CD4-positive, alpha-beta T cell (primary cell): ENCODE results near the gene XG. TPM values are rescaled to one million over a fixed set of nuclear protein-coding genes. Genes with fewer than 3 reads are reported as not detected.
"Not testable (repeated sequence)": the region's sequence is repeated elsewhere in the genome, so short reads cannot be mapped to it uniquely, and the experiment has no call there.

Source experiments
- ATAC-seq: fragments of 200-7000 bp; cut with Tn5 transposase; one replicate; pipeline ENCODE4 v1.10.0; 2022; ENCODE audit warnings: mild to moderate bottlenecking; ENCODE audit not compliant: poor library complexity
- CTCF ChIA-PET: fragments of 350-600 bp; sonication (Branson Sonifier 250); formaldehyde crosslinking; loops from one replicate; lab custom pipeline; 2021; ENCODE audit warnings: antibody characterized with exemption, inconsistent platforms; lab: Charles Lee
- POLR2A ChIA-PET: fragments of 350-600 bp; sonication (Branson Sonifier 250); formaldehyde crosslinking; loops from one replicate; lab custom pipeline; 2021; ENCODE audit warnings: antibody characterized with exemption, inconsistent platforms; lab: Charles Lee
- DNase-seq, 14 experiments: peaks; one replicate each; pipeline ENCODE4 v3.0.0-alpha.2; 2013 to 2020; ENCODE audit warnings: mixed read lengths in 2 of 14
- H3K27ac ChIP-seq, 2 donors: one replicate each; pipeline versions ENCODE4 v1.5.1 to v1.7.0; 2013; ENCODE audit warnings: low read length in 2 of 2, low read depth in 1 of 2, mild to moderate bottlenecking in 1 of 2
- H3K27me3 ChIP-seq, 2 experiments: 1 replicate in 1 of 2; 2 replicates in 1 of 2; pipeline versions ENCODE4 v1.6.1 to v1.7.0; 2013; ENCODE audit warnings: low read length in 2 of 2, control low read depth in 1 of 2, mild to moderate bottlenecking in 1 of 2, moderate library complexity in 1 of 2; ENCODE audit not compliant: insufficient read depth in 2 of 2, control insufficient read depth in 1 of 2
- H3K36me3 ChIP-seq: one replicate; pipeline ENCODE4 v1.6.1; 2013; ENCODE audit warnings: low read length, control low read depth; ENCODE audit not compliant: insufficient read depth
- H3K4me1 ChIP-seq: one replicate; pipeline ENCODE4 v1.6.1; 2013; ENCODE audit warnings: low read length, control low read depth; ENCODE audit not compliant: insufficient read depth
- H3K4me3 ChIP-seq: one replicate; pipeline ENCODE4 v1.5.1; 2013; ENCODE audit warnings: mild to moderate bottlenecking, low read length, moderate library complexity
- H3K9me3 ChIP-seq, 2 experiments: 1 replicate in 1 of 2; 2 replicates in 1 of 2; pipeline versions ENCODE4 v1.6.1 to v1.7.0; 2013; ENCODE audit warnings: low read length in 2 of 2, mild to moderate bottlenecking in 2 of 2, control low read depth in 1 of 2, moderate library complexity in 1 of 2; ENCODE audit not compliant: control insufficient read depth in 1 of 2, insufficient read depth in 1 of 2
- H3K27ac Mint-ChIP-seq: one replicate; pipeline ENCODE4 v1.8.0; 2020; ENCODE audit warnings: mixed read lengths
- H3K27me3 Mint-ChIP-seq: one replicate; pipeline ENCODE4 v1.8.0; 2021; ENCODE audit warnings: mixed read lengths
- H3K36me3 Mint-ChIP-seq: one replicate; pipeline ENCODE4 v1.8.0; 2021; ENCODE audit warnings: low read depth, mixed read lengths
- H3K4me1 Mint-ChIP-seq: one replicate; pipeline ENCODE4 v1.8.0; 2021; ENCODE audit warnings: low read depth, mixed read lengths
- H3K4me3 Mint-ChIP-seq: one replicate; pipeline ENCODE4 v1.8.0; 2020; ENCODE audit warnings: mild to moderate bottlenecking, mixed read lengths
- H3K9me3 Mint-ChIP-seq: one replicate; pipeline ENCODE4 v1.8.0; 2020; ENCODE audit warnings: mixed read lengths
- intact Hi-C, 2 experiments: fragments of 100-400 bp; cut with DNase I in 1 of 2; cut with micrococcal nuclease in 1 of 2; formaldehyde crosslinking; loops; one replicate each; pipeline versions ENCODE4 v1.15.1 to v1.9.0; 2023 to 2025; cut with DNase I, micrococcal nuclease
- total RNA-seq, 174 experiments: library from RNA in 2 of 174; stranded (reverse) in 2 of 174; gene quantifications; one replicate each; pipeline ENCODE4 v1.2.3 and lab custom pipeline; 2021 to 2026
- TF ChIP-seq, protein P1 (sequence below): fragments of 200-600 bp; IDR thresholded peaks from one replicate; pipeline ENCODE4 v1.8.0; 2022; ENCODE audit warnings: antibody characterized with exemption, mild to moderate bottlenecking

XG gene
- total RNA-seq, 2 experiments from 2014 or later: not detected

GRCh38 chrX:2793752-2794151 is 41.9 kb downstream of the XG start:
- ChIA-PET CTCF (no interaction called here), POLR2A (no interaction called here)
- H3K4me1 ChIP-seq: no peaks in the 10 kb centered on the region
- DNase-seq: no peak
- H3K36me3 Mint-ChIP-seq: no peaks in the 10 kb centered on the region
- H3K4me3 Mint-ChIP-seq: no peak overlapping the region
- H3K4me3 ChIP-seq: no peak overlapping the region
- intact Hi-C loops: no loop called here
- no peaks in the 10 kb centered on the region for H3K27me3 Mint-ChIP-seq
- TF ChIP-seq, protein P1, sequence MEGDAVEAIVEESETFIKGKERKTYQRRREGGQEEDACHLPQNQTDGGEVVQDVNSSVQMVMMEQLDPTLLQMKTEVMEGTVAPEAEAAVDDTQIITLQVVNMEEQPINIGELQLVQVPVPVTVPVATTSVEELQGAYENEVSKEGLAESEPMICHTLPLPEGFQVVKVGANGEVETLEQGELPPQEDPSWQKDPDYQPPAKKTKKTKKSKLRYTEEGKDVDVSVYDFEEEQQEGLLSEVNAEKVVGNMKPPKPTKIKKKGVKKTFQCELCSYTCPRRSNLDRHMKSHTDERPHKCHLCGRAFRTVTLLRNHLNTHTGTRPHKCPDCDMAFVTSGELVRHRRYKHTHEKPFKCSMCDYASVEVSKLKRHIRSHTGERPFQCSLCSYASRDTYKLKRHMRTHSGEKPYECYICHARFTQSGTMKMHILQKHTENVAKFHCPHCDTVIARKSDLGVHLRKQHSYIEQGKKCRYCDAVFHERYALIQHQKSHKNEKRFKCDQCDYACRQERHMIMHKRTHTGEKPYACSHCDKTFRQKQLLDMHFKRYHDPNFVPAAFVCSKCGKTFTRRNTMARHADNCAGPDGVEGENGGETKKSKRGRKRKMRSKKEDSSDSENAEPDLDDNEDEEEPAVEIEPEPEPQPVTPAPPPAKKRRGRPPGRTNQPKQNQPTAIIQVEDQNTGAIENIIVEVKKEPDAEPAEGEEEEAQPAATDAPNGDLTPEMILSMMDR: no peak
- ATAC-seq: no peak
- H3K4me1 Mint-ChIP-seq: no peaks in the 10 kb centered on the region
- H3K36me3 ChIP-seq: no peaks in the 10 kb centered on the region
- H3K9me3 ChIP-seq: no peaks in the 10 kb centered on the region
- H3K27ac Mint-ChIP-seq: no peak overlapping the region
- H3K27me3 ChIP-seq: no peaks in the 10 kb centered on the region
- H3K27ac ChIP-seq: no peak overlapping the region
- no peaks in the 10 kb centered on the region for H3K9me3 Mint-ChIP-seq

DNA sequence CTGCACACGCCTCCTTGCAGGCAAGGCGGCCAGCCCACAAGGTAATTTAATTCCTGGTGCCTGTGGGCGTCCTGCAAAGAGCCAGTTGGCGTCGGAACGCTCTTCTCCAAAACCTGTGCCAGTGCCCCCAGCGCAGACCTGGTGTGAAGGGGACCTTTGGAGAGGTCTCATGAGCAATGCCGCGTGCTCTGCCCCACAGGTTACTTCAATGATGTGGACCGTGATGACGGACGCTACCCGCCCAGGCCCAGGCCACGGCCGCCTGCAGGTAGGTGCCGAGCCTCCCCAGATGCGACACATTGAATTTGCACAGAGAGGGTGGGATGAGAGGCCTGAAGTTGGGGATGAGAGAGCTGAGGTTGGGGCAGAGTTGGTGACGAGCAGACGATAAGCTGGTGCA is 42.5 kb downstream of the XG start:
- TF ChIP-seq, protein P1: no peak
- H3K27me3 Mint-ChIP-seq: no peaks in the 10 kb centered on the region
- Histone ChIP-seq H3K27ac (no peak overlapping the region), H3K4me1 (no peaks in the 10 kb centered on the region), H3K4me3 (no peak overlapping the region), H3K36me3 (no peaks in the 10 kb centered on the region), H3K9me3 (no peaks in the 10 kb centered on the region), H3K27me3 (no peaks in the 10 kb centered on the region)
- ChIA-PET CTCF (no interaction called here), POLR2A (no interaction called here)
- no peak overlapping the region for H3K27ac Mint-ChIP-seq
- H3K9me3 Mint-ChIP-seq: no peaks in the 10 kb centered on the region
- no peaks in the 10 kb centered on the region for H3K36me3 Mint-ChIP-seq
- no peak overlapping the region for H3K4me3 Mint-ChIP-seq
- DNase-seq (no peak), ATAC-seq (no peak)
- intact Hi-C loops: no loop called here
- no peaks in the 10 kb centered on the region for H3K4me1 Mint-ChIP-seq

GRCh38 chrX:2796808-2797207 is 45.0 kb downstream of the XG start:
- H3K4me3 ChIP-seq, H3K27me3 Mint-ChIP-seq, H3K9me3 Mint-ChIP-seq, ATAC-seq, H3K27me3 ChIP-seq, H3K4me1 ChIP-seq, H3K27ac Mint-ChIP-seq, H3K36me3 ChIP-seq, H3K4me1 Mint-ChIP-seq, intact Hi-C loops, H3K4me3 Mint-ChIP-seq, H3K27ac ChIP-seq, POLR2A ChIA-PET, H3K36me3 Mint-ChIP-seq, H3K9me3 ChIP-seq, CTCF ChIA-PET: not testable (repeated sequence)
- DNase-seq: peak in 1 of 14 experiments; percentile 5

GRCh38 chrX:2799369-2799768 is 47.5 kb downstream of the XG start:
- intact Hi-C loops: no loop called here

DNA sequence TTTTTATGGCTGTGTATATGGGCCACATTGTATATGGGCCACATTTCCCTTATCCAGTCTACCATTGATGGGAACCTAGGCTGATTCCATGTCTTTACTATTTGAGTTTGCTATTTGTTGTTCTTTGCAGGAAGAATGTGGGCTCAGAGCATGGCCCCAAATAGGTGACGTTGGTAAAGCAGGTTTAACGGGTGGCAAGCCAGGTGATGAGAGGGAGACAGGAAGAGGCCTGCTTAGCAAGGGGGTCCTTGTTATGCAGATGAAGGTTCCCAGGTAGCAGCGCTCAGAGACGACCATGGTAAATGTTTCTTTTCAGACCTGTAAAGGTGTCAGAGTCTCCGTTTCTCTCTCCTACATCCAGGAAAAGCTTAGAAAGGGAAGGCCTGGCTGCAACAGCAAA is 48.1 kb downstream of the XG start:
- H3K27ac ChIP-seq, POLR2A ChIA-PET, ATAC-seq, H3K4me3 ChIP-seq, H3K36me3 Mint-ChIP-seq, intact Hi-C loops, H3K27me3 Mint-ChIP-seq, H3K27ac Mint-ChIP-seq, H3K27me3 ChIP-seq, DNase-seq, CTCF ChIA-PET, H3K36me3 ChIP-seq, H3K9me3 ChIP-seq, H3K4me3 Mint-ChIP-seq, H3K4me1 ChIP-seq, H3K4me1 Mint-ChIP-seq, H3K9me3 Mint-ChIP-seq: not testable (repeated sequence)

More at GRCh38 chrX:2799369-2799768, 47.5 kb downstream of the XG start:
- Histone ChIP-seq H3K27ac (no peak overlapping the region), H3K9me3 (no peaks in the 10 kb centered on the region), H3K4me1 (no peaks in the 10 kb centered on the region), H3K36me3 (no peaks in the 10 kb centered on the region), H3K27me3 (no peaks in the 10 kb centered on the region), H3K4me3 (no peak overlapping the region)
- Mint-ChIP-seq H3K27ac (no peak overlapping the region), H3K4me1 (no peaks in the 10 kb centered on the region), H3K36me3 (no peaks in the 10 kb centered on the region), H3K27me3 (no peaks in the 10 kb centered on the region), H3K9me3 (no peaks in the 10 kb centered on the region), H3K4me3 (no peak overlapping the region)
- ChIA-PET CTCF (no interaction called here), POLR2A (no interaction called here)
- TF ChIP-seq, protein P1: no peak
- ATAC-seq (no peak), DNase-seq (no peak)
